Breast epithelium (tissue), 3 donors: ENCODE data around the gene ZNF431.
"Not testable (repeated sequence)": the region's sequence is repeated elsewhere in the genome, so short reads cannot be mapped to it uniquely, and the experiment has no call there.

Source experiments
- CTCF ChIP-seq, 3 donors: fragments of 450-650 bp; IDR thresholded peaks; one replicate each; pipeline ENCODE4 v1.5.1; 2016 to 2017; ENCODE audit warnings: antibody characterized with exemption in 3 of 3, mild to moderate bottlenecking in 3 of 3, moderate library complexity in 3 of 3
- POLR2A ChIP-seq: fragments of 450-650 bp; IDR thresholded peaks from one replicate; pipeline ENCODE4 v1.6.1; 2016; ENCODE audit warnings: antibody characterized with exemption, mild to moderate bottlenecking, moderate library complexity
- POLR2AphosphoS5 ChIP-seq, 3 donors: sonication (generic); formaldehyde crosslinking; IDR thresholded peaks; one replicate each; pipeline ENCODE4 v1.6.1; 2017; ENCODE audit warnings: antibody characterized with exemption in 3 of 3

- TF ChIP-seq POLR2A; CTCF (IDR thresholded peaks at IDR 0.05); POLR2AphosphoS5 (IDR thresholded peaks at IDR 0.05): not testable (repeated sequence)
These were observed 88.1 kb downstream of the ZNF431 start for GRCh38 chr19:21229938-21230337.
